Measurements from ENCODE around the gene FBXO47. TPM values are rescaled to one million over a fixed set of nuclear protein-coding genes. Genes with fewer than 3 reads are reported as not detected.

Gene FBXO47
- total RNA-seq, 1 donor from 2014 or later = not detected

- DNase-seq (ENCODE audit: low spot score in 2 of 2) = no peak
- Histone ChIP-seq H3K27ac (no peak overlapping the region), H3K27me3 (no peaks in the 10 kb centered on the region), H3K4me1 (no peaks in the 10 kb centered on the region), H3K9me3 (no peaks in the 10 kb centered on the region), H3K4me3 (no peak overlapping the region), H3K36me3 (no peaks in the 10 kb centered on the region)
- intact Hi-C loops (cut with DNase I) = no loop called here
- no peak for TF ChIP-seq CTCF (IDR thresholded peaks at IDR 0.05)
Measured at GRCh38 chr17:39012725-39013124, 45.5 kb upstream of the FBXO47 start.

- H3K27me3 ChIP-seq = no peaks in the 10 kb centered on the region
- no peaks in the 10 kb centered on the region for H3K4me1 ChIP-seq
- TF ChIP-seq CTCF (IDR thresholded peaks at IDR 0.05) = no peak
- no peak for DNase-seq (ENCODE audit: low spot score in 2 of 2)
- H3K9me3 ChIP-seq = no peaks in the 10 kb centered on the region
- no peaks in the 10 kb centered on the region for H3K36me3 ChIP-seq
- intact Hi-C loops (cut with DNase I) = no loop called here
- H3K27ac ChIP-seq = no peak overlapping the region
- no peak overlapping the region for H3K4me3 ChIP-seq
Measured at GRCh38 chr17:39011907-39012468, 44.8 kb upstream of the FBXO47 start.

GRCh38 chr17:39009581-39010001, 42.4 kb upstream of the FBXO47 start:
- Histone ChIP-seq H3K27ac (no peak overlapping the region), H3K36me3 (no peaks in the 10 kb centered on the region), H3K4me1 (no peaks in the 10 kb centered on the region), H3K27me3 (no peaks in the 10 kb centered on the region), H3K4me3 (no peak overlapping the region), H3K9me3 (no peaks in the 10 kb centered on the region)
- intact Hi-C loops (cut with DNase I) = no loop called here
- no peak for TF ChIP-seq CTCF (IDR thresholded peaks at IDR 0.05)
- no peak for DNase-seq (ENCODE audit: low spot score in 2 of 2)

GRCh38 chr17:39008633-39009032, 41.4 kb upstream of the FBXO47 start:
- H3K4me1 ChIP-seq = no peaks in the 10 kb centered on the region
- no peaks in the 10 kb centered on the region for H3K36me3 ChIP-seq
- no peak overlapping the region for H3K4me3 ChIP-seq
- no peaks in the 10 kb centered on the region for H3K9me3 ChIP-seq
- intact Hi-C loops (cut with DNase I) = no loop called here
- no peaks in the 10 kb centered on the region for H3K27me3 ChIP-seq
- no peak overlapping the region for H3K27ac ChIP-seq
- DNase-seq (ENCODE audit: low spot score in 2 of 2) = no peak
- TF ChIP-seq CTCF (IDR thresholded peaks at IDR 0.05) = no peak

GRCh38 chr17:39002991-39003715, 36.0 kb upstream of the FBXO47 start:
- no peaks in the 10 kb centered on the region for H3K36me3 ChIP-seq
- no peaks in the 10 kb centered on the region for H3K4me1 ChIP-seq
- peak overlapping the region; percentile 43 to 73 for H3K27ac ChIP-seq
- peak; percentile 22 to 88 for DNase-seq (ENCODE audit: low spot score in 2 of 2)
- no peak overlapping the region for H3K4me3 ChIP-seq
- no peaks in the 10 kb centered on the region for H3K27me3 ChIP-seq
- H3K9me3 ChIP-seq = peaks cover 0 to 1% of the 10 kb centered on the region in 2 donors
- no peak for TF ChIP-seq CTCF (IDR thresholded peaks at IDR 0.05)
- intact Hi-C loops (cut with DNase I) = no loop called here
